ENCODE data around the gene MYOM3.

DNA sequence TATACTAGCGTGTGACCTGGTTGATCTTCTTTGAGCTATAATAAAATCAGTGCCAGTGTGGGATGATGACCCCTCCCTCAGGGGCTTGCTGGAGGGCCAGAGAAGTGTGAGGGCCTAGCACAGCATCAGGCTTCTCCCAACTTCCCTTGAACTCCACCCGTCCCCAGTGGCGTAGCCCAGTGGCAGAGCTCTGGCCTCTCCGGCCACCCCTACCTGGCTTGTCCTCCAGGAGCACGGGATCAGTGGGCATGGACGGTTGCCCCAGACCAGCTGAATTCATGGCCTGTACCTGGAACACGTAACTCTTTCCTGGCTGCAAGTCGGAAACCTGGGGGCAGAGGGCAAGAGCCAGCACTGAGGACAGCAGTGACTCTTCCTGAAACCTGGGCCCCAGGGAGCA is 36.0 kb downstream of the MYOM3 start:
- TF ChIP-seq, protein P1, sequence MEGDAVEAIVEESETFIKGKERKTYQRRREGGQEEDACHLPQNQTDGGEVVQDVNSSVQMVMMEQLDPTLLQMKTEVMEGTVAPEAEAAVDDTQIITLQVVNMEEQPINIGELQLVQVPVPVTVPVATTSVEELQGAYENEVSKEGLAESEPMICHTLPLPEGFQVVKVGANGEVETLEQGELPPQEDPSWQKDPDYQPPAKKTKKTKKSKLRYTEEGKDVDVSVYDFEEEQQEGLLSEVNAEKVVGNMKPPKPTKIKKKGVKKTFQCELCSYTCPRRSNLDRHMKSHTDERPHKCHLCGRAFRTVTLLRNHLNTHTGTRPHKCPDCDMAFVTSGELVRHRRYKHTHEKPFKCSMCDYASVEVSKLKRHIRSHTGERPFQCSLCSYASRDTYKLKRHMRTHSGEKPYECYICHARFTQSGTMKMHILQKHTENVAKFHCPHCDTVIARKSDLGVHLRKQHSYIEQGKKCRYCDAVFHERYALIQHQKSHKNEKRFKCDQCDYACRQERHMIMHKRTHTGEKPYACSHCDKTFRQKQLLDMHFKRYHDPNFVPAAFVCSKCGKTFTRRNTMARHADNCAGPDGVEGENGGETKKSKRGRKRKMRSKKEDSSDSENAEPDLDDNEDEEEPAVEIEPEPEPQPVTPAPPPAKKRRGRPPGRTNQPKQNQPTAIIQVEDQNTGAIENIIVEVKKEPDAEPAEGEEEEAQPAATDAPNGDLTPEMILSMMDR (IDR thresholded peaks at IDR 0.05), result no peak
- TF ChIP-seq POLR2A (IDR thresholded peaks at IDR 0.05), result no peak
